Measurements from ENCODE around the gene ARFRP1. TPM values are rescaled to one million over a fixed set of nuclear protein-coding genes. Genes with fewer than 3 reads are reported as not detected.

Gene ARFRP1
- total and polyA plus RNA-seq, 2 of the 13 experiments (the other 11 are each of a cell fraction or from before 2014, with no cell fraction given): 32.0 to 51.1 TPM

- TF ChIP-seq ZBTB4 (CRISPR knock-in tag; IDR thresholded peaks at IDR 0.05; ENCODE audit: borderline replicate concordance) (no peak), ZNF615 (CRISPR knock-in tag; IDR thresholded peaks at IDR 0.05; ENCODE audit: borderline replicate concordance) (no peak), MTA1 (CRISPR knock-in tag; IDR thresholded peaks at IDR 0.05; ENCODE audit: borderline replicate concordance) (no peak), ZFX (CRISPR knock-in tag; IDR thresholded peaks at IDR 0.05; ENCODE audit: low read depth) (peak; percentile 64), NCOA1 (CRISPR knock-in tag; IDR thresholded peaks at IDR 0.05) (no peak), TAF15 (IDR thresholded peaks at IDR 0.05; ENCODE audit: low read depth, low read length, poor library complexity, severe bottlenecking) (no peak), RXRB (CRISPR knock-in tag; IDR thresholded peaks at IDR 0.05; ENCODE audit: borderline replicate concordance) (0 out of 2 replicates have a peak, but pooled peaks have one; percentile 17), ZFP36 (IDR thresholded peaks at IDR 0.05; ENCODE audit: borderline replicate concordance, low read depth, low read length, partially characterized antibody) (no peak), ZNF75D (CRISPR knock-in tag; IDR thresholded peaks at IDR 0.05; ENCODE audit: borderline replicate concordance) (no peak), RBFOX2 (IDR thresholded peaks at IDR 0.05; ENCODE audit: low read depth, low read length) (peak; percentile 54), STAT5B (CRISPR knock-in tag; IDR thresholded peaks at IDR 0.05) (no peak), ZNF713 (CRISPR knock-in tag; IDR thresholded peaks at IDR 0.05) (no peak), MYPOP (CRISPR knock-in tag; IDR thresholded peaks at IDR 0.05) (no peak), ZSCAN31 (CRISPR knock-in tag; IDR thresholded peaks at IDR 0.05; ENCODE audit: low read depth) (no peak), PLSCR1 (CRISPR knock-in tag; IDR thresholded peaks at IDR 0.05; ENCODE audit: borderline replicate concordance) (no peak), ZBTB43 (CRISPR knock-in tag; conservative IDR thresholded peaks at IDR 0.05) (no peak), ZNF558 (CRISPR knock-in tag; IDR thresholded peaks at IDR 0.05; ENCODE audit: borderline replicate concordance) (no peak), CTCF (CRISPR knock-in tag; IDR thresholded peaks at IDR 0.05) (peak; percentile 46), NFIC (IDR thresholded peaks at IDR 0.05; ENCODE audit: low read length) (no peak)
These were observed 38.4 kb upstream of the ARFRP1 start (continued) for GRCh38 chr20:63745961-63746731.
